ENCODE results near the gene DISC1. TPM values are rescaled to one million over a fixed set of nuclear protein-coding genes. Genes with fewer than 3 reads are reported as not detected.

Gene DISC1
- total RNA-seq, 2 experiments from 2014 or later, result 19.8 to 20.0 TPM

DNA sequence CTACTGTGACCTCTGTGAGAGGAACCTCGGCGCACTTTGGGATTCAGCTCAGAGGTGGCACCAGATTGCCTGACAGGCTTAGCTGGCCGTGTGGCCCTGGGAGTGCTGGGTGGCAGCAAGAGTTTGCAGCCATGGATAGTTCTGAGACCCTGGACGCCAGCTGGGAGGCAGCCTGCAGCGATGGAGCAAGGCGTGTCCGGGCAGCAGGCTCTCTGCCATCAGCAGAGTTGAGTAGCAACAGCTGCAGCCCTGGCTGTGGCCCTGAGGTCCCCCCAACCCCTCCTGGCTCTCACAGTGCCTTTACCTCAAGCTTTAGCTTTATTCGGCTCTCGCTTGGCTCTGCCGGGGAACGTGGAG lies 67.5 kb downstream of the DISC1 start:
- H3K4me3 Mint-ChIP-seq, result no peak overlapping the region
- Histone ChIP-seq H3K36me3 (ENCODE audit: insufficient read depth, low read length) (peaks cover 20% of the 10 kb centered on the region), H3K4me3 (ENCODE audit: low read length) (no peak overlapping the region), H3K4me1 (ENCODE audit: insufficient read depth, low read length) (peaks cover 3% of the 10 kb centered on the region), H3K27ac (ENCODE audit: low read depth in 1 of 2, low read length in 2 of 2) (no peak overlapping the region), H3K27me3 (ENCODE audit: control insufficient read depth in 1 of 2, insufficient read depth in 2 of 2, low read length in 2 of 2) (no peaks in the 10 kb centered on the region), H3K9me3 (ENCODE audit: control insufficient read depth in 1 of 2, insufficient read depth in 1 of 2, low read length in 2 of 2) (no peaks in the 10 kb centered on the region)
- intact Hi-C loops (cut with DNase I, micrococcal nuclease), result no loop called here
- H3K27ac Mint-ChIP-seq, result no peak overlapping the region
- no peaks in the 10 kb centered on the region for H3K9me3 Mint-ChIP-seq
- ChIA-PET CTCF (no interaction called here), POLR2A (interaction anchor here (1.2 kb wide), 1 partner anchor 82 kb away, joined by 3 read pairs; no protein-coding TSS in a partner anchor)
- H3K36me3 Mint-ChIP-seq (ENCODE audit: low read depth), result peaks cover 56% of the 10 kb centered on the region
- TF ChIP-seq, protein P1, sequence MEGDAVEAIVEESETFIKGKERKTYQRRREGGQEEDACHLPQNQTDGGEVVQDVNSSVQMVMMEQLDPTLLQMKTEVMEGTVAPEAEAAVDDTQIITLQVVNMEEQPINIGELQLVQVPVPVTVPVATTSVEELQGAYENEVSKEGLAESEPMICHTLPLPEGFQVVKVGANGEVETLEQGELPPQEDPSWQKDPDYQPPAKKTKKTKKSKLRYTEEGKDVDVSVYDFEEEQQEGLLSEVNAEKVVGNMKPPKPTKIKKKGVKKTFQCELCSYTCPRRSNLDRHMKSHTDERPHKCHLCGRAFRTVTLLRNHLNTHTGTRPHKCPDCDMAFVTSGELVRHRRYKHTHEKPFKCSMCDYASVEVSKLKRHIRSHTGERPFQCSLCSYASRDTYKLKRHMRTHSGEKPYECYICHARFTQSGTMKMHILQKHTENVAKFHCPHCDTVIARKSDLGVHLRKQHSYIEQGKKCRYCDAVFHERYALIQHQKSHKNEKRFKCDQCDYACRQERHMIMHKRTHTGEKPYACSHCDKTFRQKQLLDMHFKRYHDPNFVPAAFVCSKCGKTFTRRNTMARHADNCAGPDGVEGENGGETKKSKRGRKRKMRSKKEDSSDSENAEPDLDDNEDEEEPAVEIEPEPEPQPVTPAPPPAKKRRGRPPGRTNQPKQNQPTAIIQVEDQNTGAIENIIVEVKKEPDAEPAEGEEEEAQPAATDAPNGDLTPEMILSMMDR (IDR thresholded peaks at IDR 0.05), result no peak
- DNase-seq (no peak), ATAC-seq (ENCODE audit: poor library complexity) (no peak)
- peaks cover 29% of the 10 kb centered on the region for H3K4me1 Mint-ChIP-seq (ENCODE audit: low read depth)
- H3K27me3 Mint-ChIP-seq, result no peaks in the 10 kb centered on the region

DNA sequence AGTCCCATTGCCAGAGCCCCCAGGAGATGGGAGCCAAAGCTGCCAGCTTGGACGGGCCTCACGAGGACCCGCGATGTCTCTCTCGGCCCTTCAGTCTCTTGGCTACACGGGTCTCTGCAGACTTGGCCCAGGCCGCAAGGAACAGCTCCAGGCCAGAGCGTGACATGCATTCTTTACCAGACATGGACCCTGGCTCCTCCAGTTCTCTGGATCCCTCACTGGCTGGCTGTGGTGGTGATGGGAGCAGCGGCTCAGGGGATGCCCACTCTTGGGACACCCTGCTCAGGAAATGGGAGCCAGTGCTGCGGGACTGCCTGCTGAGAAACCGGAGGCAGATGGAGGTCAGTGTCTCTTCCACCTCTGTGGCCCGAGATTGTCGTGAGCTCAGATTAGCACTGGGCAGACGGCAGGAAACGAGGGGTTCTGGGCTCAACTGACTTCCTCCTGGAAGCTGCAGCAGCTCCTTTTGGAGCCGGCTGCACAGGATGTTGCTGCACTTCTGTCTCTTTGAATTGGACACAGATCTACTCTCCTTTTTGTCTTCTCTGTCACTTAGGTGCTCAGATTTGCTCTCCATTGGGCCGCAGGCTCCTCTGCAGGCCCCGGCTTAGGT lies 68.0 kb downstream of the DISC1 start:
- TF ChIP-seq, protein P1 (IDR thresholded peaks at IDR 0.05), result no peak
- Mint-ChIP-seq H3K4me3 (no peak overlapping the region), H3K9me3 (no peaks in the 10 kb centered on the region), H3K27ac (no peak overlapping the region), H3K36me3 (ENCODE audit: low read depth) (peaks cover 61% of the 10 kb centered on the region), H3K27me3 (no peaks in the 10 kb centered on the region), H3K4me1 (ENCODE audit: low read depth) (peaks cover 31% of the 10 kb centered on the region)
- ChIA-PET POLR2A (interaction anchor here (1.2 kb wide), 1 partner anchor 82 kb away, joined by 3 read pairs; no protein-coding TSS in a partner anchor), CTCF (no interaction called here)
- H3K27ac ChIP-seq (ENCODE audit: low read depth in 1 of 2, low read length in 2 of 2), result no peak overlapping the region
- ATAC-seq (ENCODE audit: poor library complexity), result no peak
- DNase-seq, result no peak
- H3K9me3 ChIP-seq (ENCODE audit: control insufficient read depth in 1 of 2, insufficient read depth in 1 of 2, low read length in 2 of 2), result no peaks in the 10 kb centered on the region
- no peak overlapping the region for H3K4me3 ChIP-seq (ENCODE audit: low read length)
- intact Hi-C loops (cut with DNase I, micrococcal nuclease), result no loop called here
- peaks cover 3% of the 10 kb centered on the region for H3K4me1 ChIP-seq (ENCODE audit: insufficient read depth, low read length)
- H3K27me3 ChIP-seq (ENCODE audit: control insufficient read depth in 1 of 2, insufficient read depth in 2 of 2, low read length in 2 of 2), result no peaks in the 10 kb centered on the region
- H3K36me3 ChIP-seq (ENCODE audit: insufficient read depth, low read length), result peaks cover 20% of the 10 kb centered on the region

DNA sequence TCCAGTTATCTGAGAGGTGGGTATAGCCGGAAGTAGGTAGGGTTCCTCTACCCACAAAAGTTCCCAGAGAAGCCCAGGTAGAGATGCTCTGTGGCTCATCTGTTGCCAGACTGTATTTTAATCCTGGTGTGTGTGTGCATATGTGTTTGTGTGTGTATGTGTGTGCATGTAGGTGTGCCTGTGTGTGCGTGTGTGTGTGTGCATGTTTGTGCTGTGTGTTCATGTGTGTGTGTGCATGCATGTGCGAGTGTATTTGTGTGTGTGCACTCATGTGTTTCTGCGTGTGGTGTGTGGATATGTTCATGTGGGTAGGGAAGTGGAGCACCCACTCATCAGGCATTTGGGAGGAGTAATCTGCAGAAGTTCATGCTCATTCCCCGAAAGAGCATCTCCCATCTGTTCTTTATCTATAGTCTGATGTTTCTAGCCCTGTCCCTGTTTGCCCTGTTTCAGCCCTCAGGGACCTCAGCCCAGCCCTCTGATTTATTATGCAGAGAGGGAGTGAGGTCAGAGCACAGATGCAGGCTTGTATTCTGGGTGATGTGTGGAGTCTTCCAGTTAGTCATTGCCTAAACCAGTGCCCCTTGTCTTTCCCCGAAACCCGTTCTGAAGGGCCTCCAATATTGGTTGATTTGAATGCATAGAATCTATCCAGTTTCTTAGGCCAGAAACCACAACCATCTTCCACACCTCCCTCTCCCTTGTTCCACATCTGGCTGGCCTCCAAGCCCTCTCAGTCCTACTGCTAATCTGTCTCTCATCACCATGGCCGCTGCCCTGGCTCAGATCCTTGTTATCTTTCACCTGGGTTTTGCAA lies 69.1 kb downstream of the DISC1 start:
- intact Hi-C loops (cut with DNase I, micrococcal nuclease), result no loop called here
- peaks cover 20% of the 10 kb centered on the region for H3K36me3 ChIP-seq (ENCODE audit: insufficient read depth, low read length)
- TF ChIP-seq, protein P1 (IDR thresholded peaks at IDR 0.05), result no peak
- no peak for DNase-seq
- no peak overlapping the region for H3K4me3 Mint-ChIP-seq
- no peaks in the 10 kb centered on the region for H3K9me3 ChIP-seq (ENCODE audit: control insufficient read depth in 1 of 2, insufficient read depth in 1 of 2, low read length in 2 of 2)
- peaks cover 65% of the 10 kb centered on the region for H3K36me3 Mint-ChIP-seq (ENCODE audit: low read depth)
- no peak overlapping the region for H3K27ac ChIP-seq (ENCODE audit: low read depth in 1 of 2, low read length in 2 of 2)
- no peak overlapping the region for H3K4me3 ChIP-seq (ENCODE audit: low read length)
- no peaks in the 10 kb centered on the region for H3K27me3 Mint-ChIP-seq
- H3K27me3 ChIP-seq (ENCODE audit: control insufficient read depth in 1 of 2, insufficient read depth in 2 of 2, low read length in 2 of 2), result no peaks in the 10 kb centered on the region
- POLR2A ChIA-PET, result no interaction called here
- no peaks in the 10 kb centered on the region for H3K9me3 Mint-ChIP-seq
- H3K4me1 ChIP-seq (ENCODE audit: insufficient read depth, low read length), result peaks cover 3% of the 10 kb centered on the region
- H3K4me1 Mint-ChIP-seq (ENCODE audit: low read depth), result peaks cover 26% of the 10 kb centered on the region
- H3K27ac Mint-ChIP-seq, result no peak overlapping the region
- CTCF ChIA-PET, result no interaction called here
- no peak for ATAC-seq (ENCODE audit: poor library complexity)

Data from CD4-positive, alpha-beta T cell (primary cell).